Measurements from ENCODE around the gene ST8SIA6.

DNA sequence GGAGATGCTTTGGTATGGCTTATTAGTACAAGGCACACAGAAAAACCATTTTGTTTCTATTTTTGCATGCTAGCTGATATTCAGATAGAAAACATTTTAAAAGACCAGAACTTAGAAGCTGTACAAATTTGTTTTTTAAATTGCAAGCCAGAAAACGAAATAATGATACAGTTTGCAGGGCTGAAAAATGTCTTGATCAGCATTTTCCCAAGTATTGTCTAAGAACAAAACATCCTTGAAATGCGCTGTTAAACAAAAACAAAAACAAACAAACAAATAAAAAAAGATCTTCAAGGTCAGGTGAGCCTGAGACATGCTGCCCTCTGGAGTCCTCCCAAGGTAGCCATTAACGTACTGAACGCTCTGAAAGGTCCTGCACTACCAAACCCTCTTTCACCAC lies 128.0 kb downstream of the ST8SIA6 start:
- TF ChIP-seq, protein P1, sequence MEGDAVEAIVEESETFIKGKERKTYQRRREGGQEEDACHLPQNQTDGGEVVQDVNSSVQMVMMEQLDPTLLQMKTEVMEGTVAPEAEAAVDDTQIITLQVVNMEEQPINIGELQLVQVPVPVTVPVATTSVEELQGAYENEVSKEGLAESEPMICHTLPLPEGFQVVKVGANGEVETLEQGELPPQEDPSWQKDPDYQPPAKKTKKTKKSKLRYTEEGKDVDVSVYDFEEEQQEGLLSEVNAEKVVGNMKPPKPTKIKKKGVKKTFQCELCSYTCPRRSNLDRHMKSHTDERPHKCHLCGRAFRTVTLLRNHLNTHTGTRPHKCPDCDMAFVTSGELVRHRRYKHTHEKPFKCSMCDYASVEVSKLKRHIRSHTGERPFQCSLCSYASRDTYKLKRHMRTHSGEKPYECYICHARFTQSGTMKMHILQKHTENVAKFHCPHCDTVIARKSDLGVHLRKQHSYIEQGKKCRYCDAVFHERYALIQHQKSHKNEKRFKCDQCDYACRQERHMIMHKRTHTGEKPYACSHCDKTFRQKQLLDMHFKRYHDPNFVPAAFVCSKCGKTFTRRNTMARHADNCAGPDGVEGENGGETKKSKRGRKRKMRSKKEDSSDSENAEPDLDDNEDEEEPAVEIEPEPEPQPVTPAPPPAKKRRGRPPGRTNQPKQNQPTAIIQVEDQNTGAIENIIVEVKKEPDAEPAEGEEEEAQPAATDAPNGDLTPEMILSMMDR (IDR thresholded peaks at IDR 0.05), result no peak
- TF ChIP-seq EP300 (IDR thresholded peaks at IDR 0.05) (no peak), POLR2A (IDR thresholded peaks at IDR 0.05) (no peak)

Measured in sigmoid colon (tissue), 4 donors.